AG09309 (cell line): ENCODE data around the gene MRPL52.

Source experiments
- DNase-seq: peaks from one replicate; pipeline ENCODE4 v3.0.0-alpha.2; 2010; ENCODE audit warnings: low read depth
- H3K4me3 ChIP-seq: 2 replicates; pipeline ENCODE4 v1.5.1; 2011; ENCODE audit warnings: mild to moderate bottlenecking, low read depth, low read length, moderate library complexity; ENCODE audit not compliant: control insufficient read depth
- TF ChIP-seq, protein P1 (sequence below): IDR thresholded peaks from 2 replicates; pipeline ENCODE4 v1.5.1; 2011; ENCODE audit warnings: mild to moderate bottlenecking, low read depth, low read length, inconsistent platforms; ENCODE audit not compliant: insufficient read depth, control insufficient read depth; ENCODE audit errors: missing control alignments

Gene MRPL52

DNA sequence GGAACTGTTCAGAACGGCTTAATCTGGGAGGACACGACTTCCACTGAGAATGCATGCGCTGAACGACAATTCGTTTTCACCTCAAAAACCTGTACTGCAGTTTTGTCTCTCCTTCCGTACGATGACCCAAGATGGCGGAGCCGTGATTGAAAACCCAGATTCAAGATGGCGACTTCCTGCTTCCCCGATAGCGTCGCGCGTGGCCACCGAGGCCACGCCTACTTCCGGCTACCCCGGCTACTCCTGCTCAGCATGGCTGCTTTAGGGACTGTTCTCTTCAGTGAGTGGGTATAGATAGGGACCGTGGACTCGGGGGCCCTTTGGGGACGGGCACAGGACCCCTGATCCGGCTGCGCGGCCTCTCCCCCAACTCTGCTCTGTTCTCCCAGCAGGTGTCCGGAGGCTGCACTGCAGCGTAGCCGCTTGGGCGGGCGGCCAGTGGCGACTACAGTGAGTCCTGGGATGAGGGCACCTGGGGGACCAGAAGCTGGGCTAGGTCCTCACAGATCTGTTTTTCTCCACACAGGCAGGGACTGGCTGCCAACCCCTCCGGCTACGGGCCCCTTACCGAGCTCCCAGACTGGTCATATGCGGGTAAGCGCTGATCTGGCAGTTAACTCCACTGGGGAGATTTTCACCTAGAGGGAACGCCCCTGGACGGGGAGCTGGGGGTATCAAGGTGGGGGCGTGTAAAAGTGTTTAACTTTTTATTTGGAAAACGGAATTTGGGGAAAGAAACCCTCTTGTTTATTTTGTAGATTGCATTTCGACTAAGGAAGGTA lies at the start of gene MRPL52:
MRPL52 (plus strand) TSS at position 227 of the 782 bp plus-strand sequence; CDS start at position 253, 26 bp downstream.
- H3K4me3 ChIP-seq, result peak within 1 kb of the TSS; percentile 60
- DNase-seq, result no peak
- TF ChIP-seq, protein P1, sequence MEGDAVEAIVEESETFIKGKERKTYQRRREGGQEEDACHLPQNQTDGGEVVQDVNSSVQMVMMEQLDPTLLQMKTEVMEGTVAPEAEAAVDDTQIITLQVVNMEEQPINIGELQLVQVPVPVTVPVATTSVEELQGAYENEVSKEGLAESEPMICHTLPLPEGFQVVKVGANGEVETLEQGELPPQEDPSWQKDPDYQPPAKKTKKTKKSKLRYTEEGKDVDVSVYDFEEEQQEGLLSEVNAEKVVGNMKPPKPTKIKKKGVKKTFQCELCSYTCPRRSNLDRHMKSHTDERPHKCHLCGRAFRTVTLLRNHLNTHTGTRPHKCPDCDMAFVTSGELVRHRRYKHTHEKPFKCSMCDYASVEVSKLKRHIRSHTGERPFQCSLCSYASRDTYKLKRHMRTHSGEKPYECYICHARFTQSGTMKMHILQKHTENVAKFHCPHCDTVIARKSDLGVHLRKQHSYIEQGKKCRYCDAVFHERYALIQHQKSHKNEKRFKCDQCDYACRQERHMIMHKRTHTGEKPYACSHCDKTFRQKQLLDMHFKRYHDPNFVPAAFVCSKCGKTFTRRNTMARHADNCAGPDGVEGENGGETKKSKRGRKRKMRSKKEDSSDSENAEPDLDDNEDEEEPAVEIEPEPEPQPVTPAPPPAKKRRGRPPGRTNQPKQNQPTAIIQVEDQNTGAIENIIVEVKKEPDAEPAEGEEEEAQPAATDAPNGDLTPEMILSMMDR, result no peak

DNA sequence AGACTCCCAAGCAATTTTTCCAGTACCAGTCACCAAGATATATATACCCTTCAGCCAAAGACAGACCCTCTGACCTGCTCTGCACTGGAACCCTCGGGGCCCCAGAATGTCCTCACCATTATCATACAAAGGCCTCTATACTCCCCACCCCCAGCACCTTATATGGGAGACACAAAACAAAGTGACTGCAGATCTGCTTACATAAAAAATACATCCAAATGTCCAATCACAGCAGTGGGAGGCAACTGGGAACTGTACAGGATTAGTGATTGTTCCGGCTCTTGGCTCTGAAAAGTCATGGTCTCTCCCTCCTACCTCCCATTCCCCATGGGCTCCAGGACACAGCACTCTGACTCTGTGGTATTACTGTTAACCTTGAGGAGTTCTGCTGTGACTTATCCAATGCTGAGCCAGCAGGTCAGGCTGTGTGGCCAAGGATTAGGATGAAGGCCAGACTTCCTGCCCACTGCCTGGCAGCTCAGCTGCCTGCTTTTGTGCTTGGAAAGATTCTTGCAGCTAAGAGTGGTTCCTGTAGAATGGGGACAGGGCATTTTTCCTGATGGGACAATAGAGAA lies 49.5 kb upstream of the MRPL52 start:
- no peak for DNase-seq
- no peak overlapping the region for H3K4me3 ChIP-seq
- TF ChIP-seq, protein P1, result no peak

DNA sequence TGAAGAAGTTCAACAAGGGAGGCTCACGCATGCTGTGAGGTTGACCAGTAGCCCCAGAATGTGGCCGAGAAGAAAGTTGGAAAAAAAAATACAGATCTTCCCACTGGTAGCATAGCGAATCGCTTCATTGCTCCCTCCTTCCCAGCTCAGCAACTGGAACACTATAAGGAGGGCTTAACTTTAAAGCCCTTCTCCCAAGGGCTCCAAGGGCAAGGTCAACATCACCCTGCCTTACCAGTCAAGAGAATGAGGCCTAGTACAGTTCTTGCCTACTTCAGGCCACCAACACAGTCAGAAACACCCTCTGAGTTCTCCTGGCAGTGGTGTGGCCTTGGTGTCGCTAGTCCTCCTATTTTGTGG lies 48.8 kb upstream of the MRPL52 start:
- TF ChIP-seq, protein P1, result no peak
- DNase-seq, result no peak
- H3K4me3 ChIP-seq, result no peak overlapping the region

DNA sequence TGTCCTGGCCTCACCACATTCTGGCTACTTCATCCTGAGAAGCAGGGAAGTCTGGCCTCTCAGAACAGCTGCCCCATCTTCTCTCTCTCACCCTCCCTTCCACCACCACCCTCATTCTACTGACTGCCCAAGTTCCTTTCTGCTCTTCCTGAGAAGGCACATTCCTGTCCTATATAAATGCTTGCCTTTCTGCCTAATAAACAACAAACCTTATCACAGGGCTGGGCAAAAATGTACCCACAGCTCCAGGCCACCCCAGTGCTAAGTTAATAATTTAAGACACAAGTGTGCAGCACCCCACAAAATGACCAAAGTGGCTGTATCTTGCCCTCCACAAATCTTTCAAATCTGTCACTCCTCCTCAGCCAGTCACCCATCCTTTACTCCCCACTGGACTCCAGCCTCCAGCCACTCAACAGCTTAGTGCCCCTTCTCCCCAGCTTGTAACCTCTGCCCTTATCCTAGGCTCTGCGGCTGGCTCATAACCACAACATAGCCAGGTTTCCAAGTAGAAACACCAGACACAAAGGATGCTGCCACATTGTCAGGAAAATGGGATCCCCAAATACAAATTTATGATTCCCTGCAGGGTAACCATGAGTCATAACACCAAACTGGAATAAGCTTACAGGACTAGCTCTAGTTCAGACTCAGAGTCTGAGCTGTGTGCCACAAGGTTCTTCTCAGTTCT lies 48.2 kb upstream of the MRPL52 start:
- TF ChIP-seq, protein P1, result no peak
- no peak overlapping the region for H3K4me3 ChIP-seq
- no peak for DNase-seq

DNA sequence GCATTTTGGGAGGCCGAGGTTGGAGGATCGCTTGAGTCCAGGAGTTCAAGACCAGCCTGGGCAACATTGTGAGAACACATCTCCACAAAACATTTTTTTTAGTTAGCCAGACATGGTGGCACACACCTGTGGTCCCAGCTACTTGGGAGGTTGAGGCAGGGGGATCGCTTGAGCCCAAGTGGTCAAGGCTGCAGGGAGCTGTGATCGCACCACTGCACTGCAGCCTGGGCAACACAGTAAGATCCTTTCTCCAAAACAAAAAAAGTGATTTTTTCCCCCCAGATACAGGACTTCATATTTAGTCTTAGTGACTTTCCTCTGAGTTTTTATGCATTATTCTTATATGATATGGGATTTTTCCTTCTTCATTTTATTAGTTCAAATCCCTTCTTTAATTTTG lies 43.0 kb upstream of the MRPL52 start:
- H3K4me3 ChIP-seq, result no peak overlapping the region
- TF ChIP-seq, protein P1, result no peak
- DNase-seq, result no peak

DNA sequence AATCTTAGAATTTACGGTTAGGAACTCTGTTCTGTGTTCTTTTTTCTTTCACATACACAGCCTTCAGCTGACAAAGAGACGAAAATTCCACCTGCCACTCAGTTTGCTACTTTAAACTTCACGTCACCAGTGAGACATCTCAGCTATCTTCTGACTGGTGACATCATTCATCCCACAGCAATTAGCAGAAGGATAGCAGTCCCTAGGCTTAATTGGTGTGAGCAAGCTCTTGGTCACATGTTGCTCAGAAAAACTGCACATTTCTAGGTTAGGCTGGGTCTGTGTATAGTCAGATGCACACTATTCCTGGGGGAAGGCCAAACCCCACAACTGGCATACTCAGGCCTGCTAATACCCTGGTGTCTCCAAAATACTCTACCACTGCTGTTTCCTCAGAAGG lies 38.4 kb upstream of the MRPL52 start:
- DNase-seq, result peak; percentile 23
- TF ChIP-seq, protein P1, result no peak
- H3K4me3 ChIP-seq, result no peak overlapping the region
